NB4 (cell line): ENCODE results near the gene RALB.

Experiments
- POLR2A ChIP-seq: IDR thresholded peaks from 2 replicates; pipeline ENCODE4 v1.6.1; 2011; ENCODE audit warnings: mild to moderate bottlenecking; ENCODE audit not compliant: insufficient read length; ENCODE audit errors: extremely low read depth
- TF ChIP-seq, protein P1 (sequence below): IDR thresholded peaks from one replicate; pipeline ENCODE4 v1.5.1; 2012; ENCODE audit warnings: low read depth, low read length
- TF ChIP-seq, protein P2 (sequence below): IDR thresholded peaks from 2 replicates; pipeline ENCODE4 v1.6.1; 2011; ENCODE audit warnings: low read depth, low read length

DNA sequence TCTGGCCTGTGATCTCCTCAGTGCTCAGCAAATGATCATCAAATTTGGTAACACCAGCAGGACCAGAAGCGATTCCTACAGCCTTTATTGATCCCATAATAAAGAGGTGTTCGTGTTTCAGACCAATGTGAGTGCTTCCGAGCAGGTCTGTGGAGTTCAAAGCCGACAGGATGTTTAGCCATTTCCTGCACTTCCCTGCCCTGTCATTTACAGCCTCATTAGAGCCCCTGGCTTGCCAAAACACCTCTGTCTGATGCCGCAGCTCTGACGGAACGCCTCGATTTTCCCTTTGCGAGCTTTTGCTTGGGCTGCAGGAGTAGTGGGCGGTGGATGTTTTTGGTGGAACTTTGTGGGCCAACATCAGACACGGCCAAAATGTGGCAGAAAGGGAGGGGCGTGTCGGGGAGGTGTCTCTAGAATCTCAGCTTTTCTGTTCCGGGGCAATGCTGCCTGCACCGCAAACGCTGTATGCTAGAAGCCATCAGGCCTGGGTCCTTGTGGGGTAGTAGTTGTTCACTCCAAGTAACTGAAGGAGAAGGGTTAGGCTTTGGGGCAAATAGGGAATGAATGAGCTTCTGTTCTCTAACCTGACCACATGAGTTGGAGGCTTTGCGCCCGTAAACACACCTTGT, 67.2 kb downstream of the RALB start:
- TF ChIP-seq POLR2A, result no peak
- TF ChIP-seq, protein P1, sequence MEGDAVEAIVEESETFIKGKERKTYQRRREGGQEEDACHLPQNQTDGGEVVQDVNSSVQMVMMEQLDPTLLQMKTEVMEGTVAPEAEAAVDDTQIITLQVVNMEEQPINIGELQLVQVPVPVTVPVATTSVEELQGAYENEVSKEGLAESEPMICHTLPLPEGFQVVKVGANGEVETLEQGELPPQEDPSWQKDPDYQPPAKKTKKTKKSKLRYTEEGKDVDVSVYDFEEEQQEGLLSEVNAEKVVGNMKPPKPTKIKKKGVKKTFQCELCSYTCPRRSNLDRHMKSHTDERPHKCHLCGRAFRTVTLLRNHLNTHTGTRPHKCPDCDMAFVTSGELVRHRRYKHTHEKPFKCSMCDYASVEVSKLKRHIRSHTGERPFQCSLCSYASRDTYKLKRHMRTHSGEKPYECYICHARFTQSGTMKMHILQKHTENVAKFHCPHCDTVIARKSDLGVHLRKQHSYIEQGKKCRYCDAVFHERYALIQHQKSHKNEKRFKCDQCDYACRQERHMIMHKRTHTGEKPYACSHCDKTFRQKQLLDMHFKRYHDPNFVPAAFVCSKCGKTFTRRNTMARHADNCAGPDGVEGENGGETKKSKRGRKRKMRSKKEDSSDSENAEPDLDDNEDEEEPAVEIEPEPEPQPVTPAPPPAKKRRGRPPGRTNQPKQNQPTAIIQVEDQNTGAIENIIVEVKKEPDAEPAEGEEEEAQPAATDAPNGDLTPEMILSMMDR, result no peak
- TF ChIP-seq, protein P2, sequence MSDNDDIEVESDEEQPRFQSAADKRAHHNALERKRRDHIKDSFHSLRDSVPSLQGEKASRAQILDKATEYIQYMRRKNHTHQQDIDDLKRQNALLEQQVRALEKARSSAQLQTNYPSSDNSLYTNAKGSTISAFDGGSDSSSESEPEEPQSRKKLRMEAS, result no peak
